Uterus (tissue), 4 donors: Measurements from ENCODE around the gene CLMN. TPM values are rescaled to one million over a fixed set of nuclear protein-coding genes. Genes with fewer than 3 reads are reported as not detected.

Experiments used
- DNase-seq, 2 donors: peaks; one replicate each; pipeline ENCODE4 v3.0.0-alpha.2; 2019 to 2020
- H3K27ac ChIP-seq, 2 donors: fragments of 200-600 bp; sonication (generic); 1 replicate in 1 of 2; 2 replicates in 1 of 2; pipeline ENCODE4 v1.5.1; 2016 to 2018
- H3K27me3 ChIP-seq, 2 donors: fragments of 200-600 bp; sonication (generic); one replicate each; pipeline ENCODE4 v1.5.1; 2018 to 2019; ENCODE audit warnings: control low read depth in 1 of 2
- H3K36me3 ChIP-seq, 2 donors: fragments of 200-600 bp; sonication (generic); one replicate each; pipeline ENCODE4 v1.5.1; 2019; ENCODE audit warnings: control low read depth in 1 of 2
- H3K4me1 ChIP-seq, 2 donors: fragments of 200-600 bp; sonication (generic); one replicate each; pipeline ENCODE4 v1.5.1; 2018 to 2019; ENCODE audit warnings: control low read depth in 1 of 2
- H3K4me3 ChIP-seq, 2 donors: fragments of 200-600 bp; sonication (generic); 1 replicate in 1 of 2; 2 replicates in 1 of 2; pipeline ENCODE4 v1.5.1; 2018 to 2019; ENCODE audit warnings: mild to moderate bottlenecking in 1 of 2
- H3K9me3 ChIP-seq, 2 donors: fragments of 200-600 bp; sonication (generic); one replicate each; pipeline ENCODE4 v1.5.1; 2019; ENCODE audit warnings: control low read depth in 1 of 2
- CTCF ChIP-seq, 4 experiments: fragments of 200-600 bp in 2 of 4; fragments of 450-650 bp in 2 of 4; sonication (generic) in 2 of 4; IDR thresholded peaks; one replicate each; pipeline ENCODE4 v1.5.1; 2016 to 2019; ENCODE audit warnings: antibody characterized with exemption in 4 of 4, mild to moderate bottlenecking in 2 of 4, moderate library complexity in 1 of 4
- POLR2A ChIP-seq, 2 donors: fragments of 450-650 bp; IDR thresholded peaks; one replicate each; pipeline ENCODE4 v1.6.1; 2016; ENCODE audit warnings: antibody characterized with exemption in 2 of 2, mild to moderate bottlenecking in 1 of 2, moderate library complexity in 1 of 2
- intact Hi-C: fragments of 100-400 bp; cut with DNase I; formaldehyde crosslinking; loops from one replicate; pipeline ENCODE4 v1.15.1; 2023; ENCODE audit warnings: low total_unique reads
- total RNA-seq, 4 donors: library from RNA; depleted of rRNA in 3 of 4; stranded (reverse); fragments of >200 nt in 3 of 4; gene quantifications; one replicate each; pipeline versions ENCODE4 v1.1.0 to v1.2.4, GENCODE V29; 2014 to 2023
- donor health status: DM: yes; HTN: yes; CAD: no.

Gene CLMN
- total RNA-seq, 4 donors from 2014 or later = 5.0 to 55.0 (median 12.4) TPM

- intact Hi-C loops = no loop called here
- H3K4me1 ChIP-seq = no peaks in the 10 kb centered on the region
- no peak overlapping the region for H3K27ac ChIP-seq
- no peaks in the 10 kb centered on the region for H3K36me3 ChIP-seq
- H3K27me3 ChIP-seq = no peaks in the 10 kb centered on the region
- DNase-seq = no peak
- TF ChIP-seq CTCF (IDR thresholded peaks at IDR 0.05) = no peak
- no peak for TF ChIP-seq POLR2A (IDR thresholded peaks at IDR 0.05)
- H3K9me3 ChIP-seq = no peaks in the 10 kb centered on the region
- H3K4me3 ChIP-seq = no peak overlapping the region
Measured at GRCh38 chr14:95322651-95323050, 2.9 kb upstream of the CLMN start.

- no peaks in the 10 kb centered on the region for H3K27me3 ChIP-seq
- TF ChIP-seq POLR2A (IDR thresholded peaks at IDR 0.05) (no peak), CTCF (IDR thresholded peaks at IDR 0.05) (no peak)
- intact Hi-C loops = no loop called here
- H3K9me3 ChIP-seq = no peaks in the 10 kb centered on the region
- H3K36me3 ChIP-seq = no peaks in the 10 kb centered on the region
- H3K4me1 ChIP-seq = no peaks in the 10 kb centered on the region
- H3K4me3 ChIP-seq = no peak overlapping the region
- H3K27ac ChIP-seq = peak overlapping the region in 1 of 2 donors; percentile 91
- no peak for DNase-seq
Measured at GRCh38 chr14:95321693-95322455, 2.2 kb upstream of the CLMN start.

- H3K27ac ChIP-seq = peak overlapping the region; percentile 81 to 91
- H3K27me3 ChIP-seq = no peaks in the 10 kb centered on the region
- no peaks in the 10 kb centered on the region for H3K4me1 ChIP-seq
- intact Hi-C loops = no loop called here
- TF ChIP-seq CTCF (IDR thresholded peaks at IDR 0.05) (no peak), POLR2A (IDR thresholded peaks at IDR 0.05) (no peak)
- H3K36me3 ChIP-seq = no peaks in the 10 kb centered on the region
- H3K4me3 ChIP-seq = no peak overlapping the region
- DNase-seq = no peak
- no peaks in the 10 kb centered on the region for H3K9me3 ChIP-seq
Measured at GRCh38 chr14:95320955-95321600, 1.4 kb upstream of the CLMN start.

GRCh38 chr14:95320078-95320895, 579 bp upstream of the CLMN start:
- Histone ChIP-seq H3K27ac (peak overlapping the region; percentile 81 to 91), H3K4me3 (peak overlapping the region; percentile 27 to 60), H3K27me3 (no peaks in the 10 kb centered on the region), H3K36me3 (no peaks in the 10 kb centered on the region), H3K9me3 (no peaks in the 10 kb centered on the region), H3K4me1 (no peaks in the 10 kb centered on the region)
- TF ChIP-seq CTCF (IDR thresholded peaks at IDR 0.05) = no peak
- no peak for TF ChIP-seq POLR2A (IDR thresholded peaks at IDR 0.05)
- peak; percentile 47 to 50 for DNase-seq
- intact Hi-C loops = no loop called here
